Activated CD4-positive, alpha-beta T cell treated with anti-CD3 and anti-CD28 coated beads for 4 hours (primary cell): Measurements from ENCODE around the gene PKHD1.
A peak's percentile ranks its signal among the peaks of the same experiment; 100 is the strongest.

Experiments
- DNase-seq, 2 donors: peaks; one replicate each; pipeline ENCODE4 v3.0.0-alpha.2; 2020

The PKHD1 gene

DNA sequence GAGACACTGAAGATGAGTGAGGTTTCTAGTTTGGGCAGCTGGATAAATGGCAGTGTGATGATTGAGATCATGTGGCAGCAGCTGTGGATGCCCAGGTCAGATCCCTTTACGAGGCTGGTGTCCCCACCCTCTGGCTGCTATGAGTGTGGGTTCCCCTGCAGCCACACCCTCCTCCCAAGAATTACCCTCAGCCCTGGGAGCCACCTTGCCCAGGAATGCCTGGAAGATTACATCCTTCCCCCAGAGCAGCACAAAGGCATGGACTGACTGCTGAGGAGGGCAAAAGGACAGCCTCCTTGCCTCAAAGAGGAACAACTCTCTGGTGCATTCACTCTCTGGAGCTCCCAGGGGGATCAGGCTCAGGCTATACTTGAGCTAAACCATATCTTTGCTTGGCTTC is 15.0 kb upstream of the PKHD1 start:
- no peak for DNase-seq

DNA sequence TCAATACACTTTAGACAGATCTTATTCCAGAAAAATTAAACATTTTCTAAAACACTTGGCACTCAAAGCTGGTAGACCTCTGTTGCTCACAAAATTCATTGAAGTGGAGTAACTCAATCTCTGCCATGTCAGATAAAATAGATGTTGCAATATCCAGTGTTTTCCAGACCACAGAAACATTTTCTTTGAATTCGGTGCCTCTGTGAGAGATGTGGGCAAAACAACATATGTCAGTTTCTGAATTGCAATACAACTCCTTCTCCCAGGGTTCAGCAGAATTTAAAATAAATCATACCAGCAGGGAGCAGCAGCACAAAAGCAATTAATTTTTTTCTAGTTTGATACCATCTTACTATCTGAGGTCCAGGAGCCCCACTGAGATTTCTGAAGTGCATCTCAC is 11.3 kb upstream of the PKHD1 start:
- no peak for DNase-seq

- DNase-seq = no peak
These were observed 2.4 kb upstream of the PKHD1 start for GRCh38 chr6:52089758-52090348.

- DNase-seq = no peak
These were observed 672 bp downstream of the PKHD1 start for GRCh38 chr6:52086741-52087140.

DNA sequence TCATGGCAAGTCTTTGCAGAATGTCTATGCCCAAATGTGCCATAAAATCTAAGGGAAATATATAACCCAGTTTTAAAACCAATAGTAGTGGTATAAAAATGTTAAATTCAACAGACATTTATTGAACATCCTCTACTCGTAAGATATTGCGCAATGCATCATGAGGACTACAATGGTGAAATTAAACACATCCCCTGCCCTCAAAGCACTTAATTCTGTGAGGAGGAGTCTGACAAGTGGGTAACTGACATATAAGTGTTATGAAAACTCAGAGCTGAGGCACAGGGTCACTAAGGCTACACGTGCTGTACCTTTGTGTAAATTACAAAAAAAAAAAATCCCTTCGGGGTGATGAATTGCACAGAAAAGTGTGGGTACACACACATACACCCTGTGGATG is 6.2 kb downstream of the PKHD1 start:
- DNase-seq = no peak

- no peak for DNase-seq
These were observed 9.3 kb downstream of the PKHD1 start for GRCh38 chr6:52077961-52078625.

DNA sequence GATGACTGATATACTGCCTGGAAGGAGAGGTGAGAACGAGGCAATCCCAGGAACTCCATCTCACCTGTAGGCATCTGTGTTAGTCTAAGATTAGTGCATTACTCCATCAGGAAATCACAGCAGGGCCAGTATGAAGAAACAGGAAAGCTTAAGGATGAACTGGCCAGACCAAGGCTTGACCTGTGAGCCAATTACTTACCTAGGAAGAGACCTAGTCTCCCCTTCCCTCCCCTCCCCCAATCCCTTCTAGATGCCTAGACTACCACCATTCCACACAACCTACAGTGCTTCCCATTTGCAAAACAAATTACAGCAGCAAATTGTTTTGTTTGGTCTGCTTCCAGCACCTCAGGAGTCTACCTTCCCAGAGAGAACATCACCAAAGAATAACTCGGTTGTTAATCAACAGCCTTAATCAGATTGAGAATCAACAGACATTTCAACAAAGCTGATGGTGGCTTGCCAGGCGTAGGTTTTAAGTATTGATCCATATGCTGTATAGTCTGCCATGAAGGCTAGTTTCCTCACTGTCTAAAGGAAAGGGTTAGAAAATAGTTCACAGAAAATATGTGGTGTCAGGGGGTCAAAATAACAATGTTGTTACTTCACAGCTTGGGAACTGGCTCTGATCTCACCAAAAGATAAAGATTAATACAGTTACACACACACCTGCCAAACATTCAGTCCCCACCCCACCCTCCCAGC is 10.1 kb downstream of the PKHD1 start:
- no peak for DNase-seq

- no peak for DNase-seq
These were observed 10.6 kb downstream of the PKHD1 start for GRCh38 chr6:52076791-52077179.

DNA sequence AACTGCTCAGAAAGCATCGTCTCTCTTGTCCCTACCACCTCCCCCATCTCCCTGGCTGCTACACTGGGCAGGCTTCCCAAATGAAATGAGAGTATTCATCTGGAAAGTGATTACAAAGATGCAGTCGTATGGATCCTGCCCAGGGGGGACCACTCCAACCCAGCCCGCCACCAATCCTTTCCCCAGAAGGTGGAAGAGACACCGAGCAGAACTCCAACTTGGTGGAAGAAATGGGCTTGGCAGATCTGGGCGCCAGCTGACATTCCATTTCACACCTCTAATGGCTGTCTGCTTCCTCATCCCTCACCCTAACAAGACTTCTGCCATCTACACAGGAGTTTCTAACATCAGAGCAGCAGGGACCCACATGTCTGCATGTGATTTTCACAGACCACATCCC is 12.7 kb downstream of the PKHD1 start:
- no peak for DNase-seq

- no peak for DNase-seq
These were observed 13.3 kb downstream of the PKHD1 start for GRCh38 chr6:52074155-52074554.

DNA sequence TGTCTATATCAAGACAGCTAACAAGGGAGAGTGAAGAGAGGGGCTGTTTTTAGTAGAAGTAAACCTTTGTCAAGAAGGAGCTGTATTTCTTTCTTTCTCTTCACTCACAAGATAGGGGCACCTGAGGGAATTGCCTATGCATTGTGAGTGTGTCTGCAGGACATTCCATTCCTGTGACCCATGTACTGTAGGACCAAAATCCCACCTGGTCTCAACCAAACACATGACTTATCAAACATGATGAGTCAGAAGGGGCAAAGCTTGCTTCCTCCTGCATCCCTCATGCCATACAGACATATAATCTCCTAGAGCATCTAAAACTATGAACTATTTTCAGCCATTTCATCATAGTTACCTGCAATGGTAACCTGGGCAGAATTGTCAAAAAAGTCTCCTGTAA is 21.8 kb downstream of the PKHD1 start:
- DNase-seq = no peak

DNA sequence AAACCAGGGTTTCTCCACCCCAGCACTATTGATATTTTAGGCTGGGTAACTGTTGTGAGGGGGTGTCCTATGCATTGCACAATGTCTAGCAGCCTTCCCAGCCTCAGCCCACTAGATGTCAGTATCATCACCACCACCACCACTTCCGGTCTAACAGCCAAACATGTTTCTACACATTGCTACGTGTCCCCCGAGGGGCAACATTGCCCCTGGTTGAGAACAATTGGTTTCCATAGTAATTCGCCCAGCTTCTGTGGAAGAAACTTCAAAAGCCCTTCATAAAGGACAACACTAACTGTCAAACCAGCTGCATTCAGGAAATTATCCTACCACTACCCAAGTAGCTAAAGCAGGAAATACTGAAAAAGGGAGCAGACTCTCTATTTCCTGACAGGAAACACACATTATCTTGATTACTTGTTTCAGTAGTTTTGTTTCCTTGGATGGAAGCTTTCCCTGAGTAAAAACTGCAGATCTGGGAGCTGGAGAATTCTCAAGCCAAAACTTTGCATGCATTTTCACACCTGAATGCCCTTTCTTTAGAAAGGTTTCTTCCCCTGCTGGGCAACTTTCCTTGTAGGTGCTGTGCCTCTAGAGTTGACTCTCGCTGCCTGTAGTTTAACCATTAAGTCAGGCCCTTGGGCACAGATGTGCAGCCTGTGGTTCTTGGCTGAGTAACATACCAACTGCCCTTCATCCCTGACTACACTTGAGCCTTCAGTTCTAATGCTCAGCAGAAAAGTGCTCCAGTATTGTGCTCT is 23.6 kb downstream of the PKHD1 start:
- DNase-seq = peak; percentile 43 to 56

DNA sequence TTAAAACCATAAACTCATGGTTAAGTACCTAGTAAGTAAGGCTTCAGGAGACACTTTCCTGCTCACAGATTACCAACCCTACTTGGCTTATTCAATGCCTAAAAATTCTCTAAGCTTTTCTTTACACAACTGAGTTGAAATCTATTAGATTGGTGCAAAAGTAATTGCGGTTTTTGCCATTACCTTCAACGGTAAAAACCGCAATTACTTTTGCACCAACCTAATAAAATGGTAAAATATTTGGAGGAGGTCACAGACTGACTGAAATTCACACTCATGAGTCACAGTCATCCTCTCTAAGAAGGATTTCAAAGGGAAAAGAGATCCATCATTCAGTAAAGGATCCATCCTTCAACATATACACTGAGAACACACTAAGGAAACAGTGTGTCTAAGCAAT is 25.9 kb downstream of the PKHD1 start:
- DNase-seq = no peak

GRCh38 chr6:52059821-52060220 is 27.6 kb downstream of the PKHD1 start:
- no peak for DNase-seq

- no peak for DNase-seq
These were observed 32.0 kb downstream of the PKHD1 start for GRCh38 chr6:52055451-52055850.

- no peak for DNase-seq
These were observed 34.2 kb downstream of the PKHD1 start for GRCh38 chr6:52053038-52053695.

- no peak for DNase-seq
These were observed 37.4 kb downstream of the PKHD1 start for GRCh38 chr6:52050051-52050405.

GRCh38 chr6:52049252-52050050 is 38.0 kb downstream of the PKHD1 start:
- no peak for DNase-seq

- DNase-seq = no peak
These were observed 41.0 kb downstream of the PKHD1 start for GRCh38 chr6:52046456-52046855.

GRCh38 chr6:52045481-52045880 is 41.9 kb downstream of the PKHD1 start:
- DNase-seq = no peak

GRCh38 chr6:52045033-52045432 is 42.4 kb downstream of the PKHD1 start:
- DNase-seq = no peak

DNA sequence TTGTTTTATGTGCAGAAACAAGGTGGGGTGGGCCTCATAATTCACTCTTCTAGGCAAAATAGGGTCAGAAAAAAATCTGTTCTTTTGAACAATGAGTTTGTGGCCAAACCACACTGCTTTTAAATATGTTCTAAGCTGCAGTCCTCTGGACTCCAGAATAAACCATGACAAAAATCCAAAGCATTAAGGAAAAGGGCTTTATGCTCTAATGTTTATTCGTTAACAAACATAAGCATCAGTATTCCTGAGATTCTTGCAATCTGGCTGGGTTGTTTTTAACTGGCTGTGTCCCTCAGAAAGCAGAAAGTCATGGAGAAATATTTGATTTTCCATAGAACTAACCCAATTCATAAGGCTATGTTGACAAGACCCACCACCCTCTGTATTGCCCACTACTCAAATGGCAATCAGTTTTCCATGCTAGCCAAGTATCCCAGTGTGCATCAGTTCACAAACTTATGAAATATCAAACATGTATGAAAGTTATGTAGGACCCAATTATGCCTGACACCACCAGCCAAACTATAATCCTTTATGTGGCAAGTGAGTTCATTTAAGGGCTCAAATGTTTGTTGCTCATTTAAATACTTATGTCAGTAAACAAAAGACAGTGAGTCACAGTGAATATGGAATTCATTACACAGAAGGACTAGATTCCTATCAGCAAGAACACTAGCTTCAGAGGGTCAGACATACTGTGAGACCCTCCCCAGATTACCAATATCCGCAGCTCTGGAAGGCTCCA is 45.1 kb downstream of the PKHD1 start:
- no peak for DNase-seq
